OCI-LY3 (cell line): ENCODE measurements around the gene DOCK9.

ENCODE experiments used
- CTCF ChIP-seq: fragments of 200-600, 300-600 bp; sonication (generic); IDR thresholded peaks from 2 replicates; pipeline ENCODE4 v1.5.1; 2014; ENCODE audit warnings: antibody characterized with exemption, low read length, low read depth
- EZH2phosphoT487 ChIP-seq: fragments of 200-600 bp; shearing (Covaris generic); IDR thresholded peaks from 2 replicates; pipeline ENCODE4 v1.6.1; 2018; ENCODE audit warnings: antibody characterized with exemption, mixed run types, low read depth

GRCh38 chr13:98966019-98966418, 11.8 kb downstream of the DOCK9 start:
- TF ChIP-seq CTCF (no peak), EZH2phosphoT487 (no peak)
